HepG2 (cell line): ENCODE measurements around the gene DDX50. TPM values are rescaled to one million over a fixed set of nuclear protein-coding genes. Genes with fewer than 3 reads are reported as not detected.

Source experiments
- ESRRA ChIP-seq: sonication (generic); formaldehyde crosslinking; IDR thresholded peaks from 2 replicates; pipeline ENCODE4 v1.5.1; 2020; ENCODE audit warnings: mild to moderate bottlenecking, low read depth, missing genetic modification reagents
- FOXC1 ChIP-seq: sonication (generic); formaldehyde crosslinking; IDR thresholded peaks from 2 replicates; pipeline ENCODE4 v1.8.0; 2022; ENCODE audit warnings: mild to moderate bottlenecking, missing genetic modification reagents, borderline replicate concordance
- HOXA5 ChIP-seq: sonication (generic); formaldehyde crosslinking; IDR thresholded peaks from 2 replicates; pipeline ENCODE4 v1.4.0; 2020; ENCODE audit warnings: missing genetic modification reagents
- KDM3A ChIP-seq: IDR thresholded peaks from 2 replicates; pipeline ENCODE4 v1.6.1; 2018; ENCODE audit warnings: low read depth, missing compliant biosample characterization
- PPARG ChIP-seq: conservative IDR thresholded peaks from 2 replicates; pipeline ENCODE4 v1.6.1; 2016; ENCODE audit warnings: missing biosample characterization, missing genetic modification reagents
- RARA ChIP-seq: IDR thresholded peaks from 2 replicates; pipeline ENCODE4 v1.6.1; 2016; ENCODE audit warnings: missing genetic modification reagents, missing compliant biosample characterization
- SOX5 ChIP-seq: IDR thresholded peaks from 2 replicates; pipeline ENCODE4 v1.6.1; 2016; ENCODE audit warnings: borderline replicate concordance
- XRCC5 ChIP-seq: fragments of 200-400 bp; formaldehyde crosslinking; optimal IDR thresholded peaks from 2 replicates; pipeline ENCODE3; 2017; ENCODE audit warnings: mild to moderate bottlenecking, low read length
- ZFP90 ChIP-seq: sonication (generic); formaldehyde crosslinking; IDR thresholded peaks from 2 replicates; pipeline ENCODE4 v1.8.0; 2022; ENCODE audit warnings: missing genetic modification reagents, mild to moderate bottlenecking, inconsistent platforms, borderline replicate concordance
- ZNF431 ChIP-seq: sonication (generic); formaldehyde crosslinking; IDR thresholded peaks from 2 replicates; pipeline ENCODE4 v1.9.0; 2022; ENCODE audit warnings: missing genetic modification reagents, low read depth, mild to moderate bottlenecking, borderline replicate concordance
- ZNF556 ChIP-seq: sonication (generic); formaldehyde crosslinking; IDR thresholded peaks from 2 replicates; pipeline ENCODE4 v1.4.0; 2020; ENCODE audit warnings: mild to moderate bottlenecking, missing genetic modification reagents, borderline replicate concordance
- polyA plus RNA-seq, 8 experiments: library from polyadenylated mRNA; depleted of rRNA in 3 of 8; stranded (reverse) in 7 of 8; unstranded in 1 of 8; fragments of >200 nt; fragmentation: Illumina TruSeq in 4 of 8; extraction: Trizol in 4 of 8; gene quantifications; 2 replicates each; pipeline versions ENCODE4 v1.2.1 to v1.2.3, GENCODE V29; 2011 to 2016; ENCODE audit warnings: low read depth in 4 of 8, missing spikeins in 1 of 8, mixed read lengths in 1 of 8; ENCODE audit not compliant: insufficient read depth in 1 of 8
- total RNA-seq, 5 experiments: library from RNA; depleted of rRNA; stranded (reverse); fragments of >200 nt; fragmentation: Illumina TruSeq; extraction: Trizol; gene quantifications; 2 replicates each; pipeline ENCODE4 v1.2.3, GENCODE V29; 2016; ENCODE audit warnings: low read depth in 1 of 5
- TF ChIP-seq, protein P1 (sequence below): sonication (generic); formaldehyde crosslinking; IDR thresholded peaks from one replicate; pipeline ENCODE4 v1.5.1; 2020; ENCODE audit warnings: mild to moderate bottlenecking, missing genetic modification reagents; ENCODE audit errors: not compliant biosample characterization
- TF ChIP-seq, protein P2 (sequence below): sonication (generic); formaldehyde crosslinking; IDR thresholded peaks from 2 replicates; pipeline ENCODE4 v1.5.0; 2020; ENCODE audit warnings: missing genetic modification reagents
- TF ChIP-seq, protein P3 (sequence below): sonication (generic); formaldehyde crosslinking; IDR thresholded peaks from 2 replicates; pipeline ENCODE4 v1.8.0; 2022; ENCODE audit warnings: mild to moderate bottlenecking, missing genetic modification reagents

The DDX50 gene
- total and polyA plus RNA-seq, 2 of the 13 experiments (the other 11 are each of a cell fraction or from before 2014, with no cell fraction given): 19.0 to 38.2 TPM

DNA sequence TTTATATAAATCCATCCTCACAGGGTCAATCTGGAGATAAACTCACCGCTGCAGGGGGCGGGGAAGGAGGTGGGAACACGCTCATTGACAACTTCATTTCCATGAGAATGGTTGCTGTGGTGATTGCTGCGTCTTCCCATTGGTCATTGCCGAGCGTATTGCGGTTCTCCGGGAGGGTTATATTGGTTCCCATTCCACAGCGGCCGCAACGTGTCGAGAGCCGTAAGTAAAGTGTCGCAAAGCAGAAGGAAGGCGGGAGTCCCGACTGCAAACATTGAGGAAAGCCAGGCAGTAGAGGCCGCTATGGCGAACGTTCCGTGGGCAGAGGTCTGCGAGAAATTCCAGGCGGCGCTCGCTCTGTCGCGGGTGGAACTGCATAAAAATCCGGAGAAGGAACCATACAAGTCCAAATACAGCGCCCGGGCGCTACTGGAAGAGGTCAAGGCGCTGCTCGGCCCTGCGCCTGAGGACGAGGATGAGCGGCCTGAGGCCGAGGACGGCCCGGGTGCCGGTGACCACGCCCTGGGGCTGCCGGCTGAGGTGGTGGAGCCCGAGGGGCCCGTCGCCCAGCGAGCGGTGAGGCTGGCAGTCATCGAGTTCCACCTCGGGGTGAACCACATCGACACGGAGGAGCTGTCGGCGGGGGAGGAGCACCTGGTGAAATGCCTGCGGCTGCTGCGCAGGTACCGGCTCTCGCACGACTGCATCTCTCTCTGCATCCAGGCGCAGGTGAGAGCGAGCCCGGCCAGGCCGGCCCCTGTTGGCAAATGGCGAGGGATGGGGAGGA lies 87.6 kb downstream of the DDX50 start, which contains the start of gene KIFBP (continued):
- TF ChIP-seq, protein P1, sequence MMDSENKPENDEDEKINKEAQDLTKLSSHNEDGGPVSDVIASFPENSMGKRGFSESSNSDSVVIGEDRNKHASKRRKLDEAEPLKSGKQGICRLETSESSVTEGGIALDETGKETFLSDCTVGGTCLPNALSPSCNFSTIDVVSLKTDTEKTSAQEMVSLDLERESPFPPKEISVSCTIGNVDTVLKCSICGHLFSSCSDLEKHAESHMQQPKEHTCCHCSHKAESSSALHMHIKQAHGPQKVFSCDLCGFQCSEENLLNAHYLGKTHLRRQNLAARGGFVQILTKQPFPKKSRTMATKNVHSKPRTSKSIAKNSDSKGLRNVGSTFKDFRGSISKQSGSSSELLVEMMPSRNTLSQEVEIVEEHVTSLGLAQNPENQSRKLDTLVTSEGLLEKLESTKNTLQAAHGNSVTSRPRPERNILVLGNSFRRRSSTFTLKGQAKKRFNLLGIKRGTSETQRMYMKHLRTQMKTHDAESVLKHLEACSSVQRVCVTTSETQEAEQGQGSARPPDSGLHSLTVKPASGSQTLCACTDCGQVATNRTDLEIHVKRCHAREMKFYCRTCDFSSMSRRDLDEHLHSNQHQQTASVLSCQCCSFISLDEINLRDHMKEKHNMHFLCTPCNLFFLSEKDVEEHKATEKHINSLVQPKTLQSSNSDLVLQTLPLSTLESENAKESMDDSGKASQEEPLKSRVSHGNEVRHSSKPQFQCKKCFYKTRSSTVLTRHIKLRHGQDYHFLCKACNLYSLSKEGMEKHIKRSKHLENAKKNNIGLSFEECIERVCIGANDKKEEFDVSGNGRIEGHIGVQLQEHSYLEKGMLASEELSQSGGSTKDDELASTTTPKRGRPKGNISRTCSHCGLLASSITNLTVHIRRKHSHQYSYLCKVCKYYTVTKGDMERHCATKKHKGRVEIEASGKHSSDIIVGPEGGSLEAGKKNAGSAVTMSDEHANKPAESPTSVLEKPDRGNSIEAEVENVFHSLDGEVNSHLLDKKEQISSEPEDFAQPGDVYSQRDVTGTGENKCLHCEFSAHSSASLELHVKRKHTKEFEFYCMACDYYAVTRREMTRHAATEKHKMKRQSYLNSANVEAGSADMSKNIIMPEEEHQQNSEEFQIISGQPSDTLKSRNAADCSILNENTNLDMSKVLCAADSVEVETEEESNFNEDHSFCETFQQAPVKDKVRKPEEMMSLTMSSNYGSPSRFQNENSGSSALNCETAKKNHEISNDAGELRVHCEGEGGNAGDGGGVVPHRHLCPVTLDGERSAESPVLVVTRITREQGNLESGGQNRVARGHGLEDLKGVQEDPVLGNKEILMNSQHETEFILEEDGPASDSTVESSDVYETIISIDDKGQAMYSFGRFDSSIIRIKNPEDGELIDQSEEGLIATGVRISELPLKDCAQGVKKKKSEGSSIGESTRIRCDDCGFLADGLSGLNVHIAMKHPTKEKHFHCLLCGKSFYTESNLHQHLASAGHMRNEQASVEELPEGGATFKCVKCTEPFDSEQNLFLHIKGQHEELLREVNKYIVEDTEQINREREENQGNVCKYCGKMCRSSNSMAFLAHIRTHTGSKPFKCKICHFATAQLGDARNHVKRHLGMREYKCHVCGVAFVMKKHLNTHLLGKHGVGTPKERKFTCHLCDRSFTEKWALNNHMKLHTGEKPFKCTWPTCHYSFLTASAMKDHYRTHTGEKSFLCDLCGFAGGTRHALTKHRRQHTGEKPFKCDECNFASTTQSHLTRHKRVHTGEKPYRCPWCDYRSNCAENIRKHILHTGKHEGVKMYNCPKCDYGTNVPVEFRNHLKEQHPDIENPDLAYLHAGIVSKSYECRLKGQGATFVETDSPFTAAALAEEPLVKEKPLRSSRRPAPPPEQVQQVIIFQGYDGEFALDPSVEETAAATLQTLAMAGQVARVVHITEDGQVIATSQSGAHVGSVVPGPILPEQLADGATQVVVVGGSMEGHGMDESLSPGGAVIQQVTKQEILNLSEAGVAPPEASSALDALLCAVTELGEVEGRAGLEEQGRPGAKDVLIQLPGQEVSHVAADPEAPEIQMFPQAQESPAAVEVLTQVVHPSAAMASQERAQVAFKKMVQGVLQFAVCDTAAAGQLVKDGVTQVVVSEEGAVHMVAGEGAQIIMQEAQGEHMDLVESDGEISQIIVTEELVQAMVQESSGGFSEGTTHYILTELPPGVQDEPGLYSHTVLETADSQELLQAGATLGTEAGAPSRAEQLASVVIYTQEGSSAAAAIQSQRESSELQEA: peak; percentile 42
- TF ChIP-seq SOX5 (CRISPR knock-in tag) (peak; percentile 89), ZNF556 (CRISPR knock-in tag) (0 out of 2 replicates have a peak, but pooled peaks have one; percentile 19), XRCC5 (peak; percentile 62), ESRRA (CRISPR knock-in tag) (0 out of 2 replicates have a peak, but pooled peaks have one; percentile 38), HOXA5 (CRISPR knock-in tag) (0 out of 2 replicates have a peak, but pooled peaks have one; percentile 21), RARA (CRISPR knock-in tag) (no peak), ZFP90 (CRISPR knock-in tag) (no peak), ZNF431 (CRISPR knock-in tag) (0 out of 2 replicates have a peak, but pooled peaks have one; percentile 59), FOXC1 (CRISPR knock-in tag) (peak; percentile 65; the same call in 1 of the 2 replicates), KDM3A (peak; percentile 86), PPARG (CRISPR knock-in tag) (0 out of 2 replicates have a peak, but pooled peaks have one; percentile 8)
- TF ChIP-seq, protein P2, sequence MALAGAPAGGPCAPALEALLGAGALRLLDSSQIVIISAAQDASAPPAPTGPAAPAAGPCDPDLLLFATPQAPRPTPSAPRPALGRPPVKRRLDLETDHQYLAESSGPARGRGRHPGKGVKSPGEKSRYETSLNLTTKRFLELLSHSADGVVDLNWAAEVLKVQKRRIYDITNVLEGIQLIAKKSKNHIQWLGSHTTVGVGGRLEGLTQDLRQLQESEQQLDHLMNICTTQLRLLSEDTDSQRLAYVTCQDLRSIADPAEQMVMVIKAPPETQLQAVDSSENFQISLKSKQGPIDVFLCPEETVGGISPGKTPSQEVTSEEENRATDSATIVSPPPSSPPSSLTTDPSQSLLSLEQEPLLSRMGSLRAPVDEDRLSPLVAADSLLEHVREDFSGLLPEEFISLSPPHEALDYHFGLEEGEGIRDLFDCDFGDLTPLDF: peak; percentile 62; the same call in 1 of the 2 replicates
- TF ChIP-seq, protein P3, sequence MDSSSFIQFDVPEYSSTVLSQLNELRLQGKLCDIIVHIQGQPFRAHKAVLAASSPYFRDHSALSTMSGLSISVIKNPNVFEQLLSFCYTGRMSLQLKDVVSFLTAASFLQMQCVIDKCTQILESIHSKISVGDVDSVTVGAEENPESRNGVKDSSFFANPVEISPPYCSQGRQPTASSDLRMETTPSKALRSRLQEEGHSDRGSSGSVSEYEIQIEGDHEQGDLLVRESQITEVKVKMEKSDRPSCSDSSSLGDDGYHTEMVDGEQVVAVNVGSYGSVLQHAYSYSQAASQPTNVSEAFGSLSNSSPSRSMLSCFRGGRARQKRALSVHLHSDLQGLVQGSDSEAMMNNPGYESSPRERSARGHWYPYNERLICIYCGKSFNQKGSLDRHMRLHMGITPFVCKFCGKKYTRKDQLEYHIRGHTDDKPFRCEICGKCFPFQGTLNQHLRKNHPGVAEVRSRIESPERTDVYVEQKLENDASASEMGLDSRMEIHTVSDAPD (CRISPR knock-in tag): peak; percentile 49; the same call in 1 of the 2 replicates
